GM23338 (cell line): ENCODE results near the gene KCNH4. TPM values are rescaled to one million over a fixed set of nuclear protein-coding genes. Genes with fewer than 3 reads are reported as not detected.

ENCODE experiments used
- ATAC-seq: fragments of 200-7000 bp; cut with Tn5 transposase; 3 replicates; pipeline ENCODE4 v1.9.1; 2020
- DNase-seq: peaks from one replicate; pipeline ENCODE4 v3.0.0-alpha.2; 2015; ENCODE audit warnings: low spot score
- H2AFZ ChIP-seq: fragments of 200-600 bp; sonication (generic); 2 replicates; pipeline ENCODE4 v1.8.0; 2016; ENCODE audit warnings: antibody characterized with exemption, mild to moderate bottlenecking, moderate library complexity
- H3F3A ChIP-seq: fragments of 200-600 bp; sonication (generic); replicated peaks from 2 replicates; pipeline ENCODE4 v1.8.0; 2017; ENCODE audit warnings: antibody characterized with exemption, mixed run types, low read depth
- H3K27ac ChIP-seq: fragments of 200-600 bp; sonication (generic); 2 replicates; pipeline ENCODE4 v1.6.1; 2016; ENCODE audit warnings: low read depth
- H3K27me3 ChIP-seq: fragments of 200-600 bp; sonication (generic); 2 replicates; pipeline ENCODE4 v1.8.0; 2016; ENCODE audit warnings: mild to moderate bottlenecking, mixed run types, moderate library complexity; ENCODE audit not compliant: insufficient read depth
- H3K36me3 ChIP-seq: fragments of 200-600 bp; sonication (generic); 2 replicates; pipeline ENCODE4 v1.8.0; 2016; ENCODE audit warnings: mild to moderate bottlenecking; ENCODE audit not compliant: insufficient read depth
- H3K4me1 ChIP-seq: fragments of 200-600 bp; sonication (generic); 2 replicates; pipeline ENCODE4 v1.8.0; 2016; ENCODE audit warnings: mild to moderate bottlenecking, moderate library complexity; ENCODE audit not compliant: insufficient read depth
- H3K4me2 ChIP-seq: fragments of 200-600 bp; sonication (generic); 2 replicates; pipeline ENCODE4 v1.7.1; 2017; ENCODE audit warnings: mixed run types
- H3K4me3 ChIP-seq: fragments of 200-600 bp; sonication (generic); 2 replicates; pipeline ENCODE4 v1.6.1; 2016; ENCODE audit warnings: mixed run types
- H3K79me2 ChIP-seq: fragments of 200-600 bp; sonication (generic); replicated peaks from 2 replicates; pipeline ENCODE4 v1.8.0; 2017; ENCODE audit warnings: mild to moderate bottlenecking; ENCODE audit not compliant: insufficient read depth
- H3K9me2 ChIP-seq: fragments of 200-600 bp; sonication (generic); 2 replicates; pipeline ENCODE4 v1.8.0; 2017; ENCODE audit not compliant: insufficient read depth
- H4K20me1 ChIP-seq: fragments of 200-600 bp; sonication (generic); replicated peaks from 2 replicates; pipeline ENCODE4 v1.8.0; 2017; ENCODE audit warnings: mild to moderate bottlenecking; ENCODE audit not compliant: insufficient read depth
- H3K27ac Mint-ChIP-seq: 2 replicates; pipeline ENCODE4 v1.8.0; 2020; ENCODE audit warnings: inconsistent platforms, mild to moderate bottlenecking, moderate library complexity, mixed read lengths
- H3K27me3 Mint-ChIP-seq: 3 replicates; pipeline ENCODE4 v1.8.0; 2022; ENCODE audit warnings: low read depth, mild to moderate bottlenecking, moderate library complexity, mixed read lengths, inconsistent platforms; ENCODE audit not compliant: insufficient read depth, poor library complexity
- H3K36me3 Mint-ChIP-seq: 3 replicates; pipeline ENCODE4 v1.8.0; 2021; ENCODE audit warnings: low read depth, mild to moderate bottlenecking, inconsistent platforms, moderate library complexity, mixed read lengths
- H3K4me1 Mint-ChIP-seq: 3 replicates; pipeline ENCODE4 v1.8.0; 2020; ENCODE audit warnings: mild to moderate bottlenecking, inconsistent platforms, mixed read lengths
- H3K4me3 Mint-ChIP-seq: 3 replicates; pipeline ENCODE4 v1.8.0; 2021; ENCODE audit warnings: moderate library complexity, mild to moderate bottlenecking, inconsistent platforms, mixed read lengths
- H3K9me3 Mint-ChIP-seq: 3 replicates; pipeline ENCODE4 v1.8.0; 2020; ENCODE audit warnings: moderate library complexity, mild to moderate bottlenecking, inconsistent platforms, mixed read lengths
- CREB1 ChIP-seq: fragments of 250-450 bp; sonication (Bioruptor Pico); IDR thresholded peaks from 2 replicates; pipeline ENCODE4 v1.5.0; 2020; ENCODE audit warnings: low read depth, mild to moderate bottlenecking, moderate library complexity
- EZH2phosphoT487 ChIP-seq: fragments of 200-600 bp; sonication (generic); IDR thresholded peaks from one replicate; pipeline ENCODE4 v1.8.1; 2018; ENCODE audit warnings: antibody characterized with exemption; ENCODE audit not compliant: unreplicated experiment
- JUNB ChIP-seq: IDR thresholded peaks from one replicate; pipeline ENCODE4 v1.6.1; 2016; ENCODE audit warnings: antibody characterized with exemption; ENCODE audit not compliant: unreplicated experiment
- NANOG ChIP-seq: IDR thresholded peaks from 2 replicates; pipeline ENCODE4 v1.6.1; 2016; ENCODE audit warnings: antibody characterized with exemption, borderline replicate concordance
- STAT1 ChIP-seq: IDR thresholded peaks from one replicate; pipeline ENCODE4 v1.6.1; 2016; ENCODE audit warnings: antibody characterized with exemption; ENCODE audit not compliant: unreplicated experiment
- ZNF331 ChIP-seq: fragments of 250-450 bp; sonication (Bioruptor Pico); IDR thresholded peaks from 2 replicates; pipeline ENCODE4 v1.5.0; 2020; ENCODE audit warnings: low read depth, mild to moderate bottlenecking, moderate library complexity
- polyA plus RNA-seq: library from polyadenylated mRNA; unstranded; fragments of >200 nt; fragmentation: Nextera tagmentation; extraction: Ambion mirVana; gene quantifications from 2 replicates; pipeline ENCODE4 v1.2.1, GENCODE V29; 2016
- total RNA-seq: library from RNA; depleted of rRNA; stranded (reverse); fragments of >200 nt; shearing (Covaris generic); gene quantifications from 2 replicates; pipeline ENCODE4 v1.2.3, GENCODE V29; 2014
- TF ChIP-seq, protein P1 (sequence below): fragments of 250-450 bp; sonication (Bioruptor Pico); IDR thresholded peaks from 2 replicates; pipeline ENCODE4 v1.5.0; 2020; ENCODE audit warnings: mild to moderate bottlenecking, moderate library complexity
- TF ChIP-seq, protein P2 (sequence below): IDR thresholded peaks from 2 replicates; pipeline ENCODE4 v1.6.1; 2016; ENCODE audit warnings: antibody characterized with exemption
- TF ChIP-seq, protein P3 (sequence below): IDR thresholded peaks from one replicate; pipeline ENCODE4 v1.6.1; 2018; ENCODE audit warnings: antibody characterized with exemption; ENCODE audit not compliant: unreplicated experiment

Gene KCNH4
- total and polyA plus RNA-seq, 2 experiments from 2014 or later: 0.08 to 0.49 TPM

DNA sequence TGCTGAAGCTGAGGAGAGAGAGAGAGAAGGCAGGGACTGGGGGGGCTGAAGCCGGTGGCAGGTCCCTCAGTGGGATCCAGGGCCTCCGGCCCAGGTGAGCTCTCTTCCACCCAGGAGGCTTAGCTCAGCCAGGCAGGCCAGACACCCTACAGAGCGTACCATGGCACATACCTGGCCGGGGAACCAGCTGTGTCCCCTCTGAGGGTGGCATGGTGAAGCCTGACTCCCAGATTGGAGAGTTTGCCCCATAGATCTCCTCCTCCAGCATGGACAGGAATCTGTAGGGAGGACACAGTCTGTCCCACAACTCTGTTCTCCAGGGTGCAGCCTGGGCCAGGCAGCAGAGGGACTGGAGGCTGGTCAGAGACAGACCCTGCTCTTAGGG, 62.8 kb downstream of the KCNH4 start (continued):
- TF ChIP-seq, protein P1, sequence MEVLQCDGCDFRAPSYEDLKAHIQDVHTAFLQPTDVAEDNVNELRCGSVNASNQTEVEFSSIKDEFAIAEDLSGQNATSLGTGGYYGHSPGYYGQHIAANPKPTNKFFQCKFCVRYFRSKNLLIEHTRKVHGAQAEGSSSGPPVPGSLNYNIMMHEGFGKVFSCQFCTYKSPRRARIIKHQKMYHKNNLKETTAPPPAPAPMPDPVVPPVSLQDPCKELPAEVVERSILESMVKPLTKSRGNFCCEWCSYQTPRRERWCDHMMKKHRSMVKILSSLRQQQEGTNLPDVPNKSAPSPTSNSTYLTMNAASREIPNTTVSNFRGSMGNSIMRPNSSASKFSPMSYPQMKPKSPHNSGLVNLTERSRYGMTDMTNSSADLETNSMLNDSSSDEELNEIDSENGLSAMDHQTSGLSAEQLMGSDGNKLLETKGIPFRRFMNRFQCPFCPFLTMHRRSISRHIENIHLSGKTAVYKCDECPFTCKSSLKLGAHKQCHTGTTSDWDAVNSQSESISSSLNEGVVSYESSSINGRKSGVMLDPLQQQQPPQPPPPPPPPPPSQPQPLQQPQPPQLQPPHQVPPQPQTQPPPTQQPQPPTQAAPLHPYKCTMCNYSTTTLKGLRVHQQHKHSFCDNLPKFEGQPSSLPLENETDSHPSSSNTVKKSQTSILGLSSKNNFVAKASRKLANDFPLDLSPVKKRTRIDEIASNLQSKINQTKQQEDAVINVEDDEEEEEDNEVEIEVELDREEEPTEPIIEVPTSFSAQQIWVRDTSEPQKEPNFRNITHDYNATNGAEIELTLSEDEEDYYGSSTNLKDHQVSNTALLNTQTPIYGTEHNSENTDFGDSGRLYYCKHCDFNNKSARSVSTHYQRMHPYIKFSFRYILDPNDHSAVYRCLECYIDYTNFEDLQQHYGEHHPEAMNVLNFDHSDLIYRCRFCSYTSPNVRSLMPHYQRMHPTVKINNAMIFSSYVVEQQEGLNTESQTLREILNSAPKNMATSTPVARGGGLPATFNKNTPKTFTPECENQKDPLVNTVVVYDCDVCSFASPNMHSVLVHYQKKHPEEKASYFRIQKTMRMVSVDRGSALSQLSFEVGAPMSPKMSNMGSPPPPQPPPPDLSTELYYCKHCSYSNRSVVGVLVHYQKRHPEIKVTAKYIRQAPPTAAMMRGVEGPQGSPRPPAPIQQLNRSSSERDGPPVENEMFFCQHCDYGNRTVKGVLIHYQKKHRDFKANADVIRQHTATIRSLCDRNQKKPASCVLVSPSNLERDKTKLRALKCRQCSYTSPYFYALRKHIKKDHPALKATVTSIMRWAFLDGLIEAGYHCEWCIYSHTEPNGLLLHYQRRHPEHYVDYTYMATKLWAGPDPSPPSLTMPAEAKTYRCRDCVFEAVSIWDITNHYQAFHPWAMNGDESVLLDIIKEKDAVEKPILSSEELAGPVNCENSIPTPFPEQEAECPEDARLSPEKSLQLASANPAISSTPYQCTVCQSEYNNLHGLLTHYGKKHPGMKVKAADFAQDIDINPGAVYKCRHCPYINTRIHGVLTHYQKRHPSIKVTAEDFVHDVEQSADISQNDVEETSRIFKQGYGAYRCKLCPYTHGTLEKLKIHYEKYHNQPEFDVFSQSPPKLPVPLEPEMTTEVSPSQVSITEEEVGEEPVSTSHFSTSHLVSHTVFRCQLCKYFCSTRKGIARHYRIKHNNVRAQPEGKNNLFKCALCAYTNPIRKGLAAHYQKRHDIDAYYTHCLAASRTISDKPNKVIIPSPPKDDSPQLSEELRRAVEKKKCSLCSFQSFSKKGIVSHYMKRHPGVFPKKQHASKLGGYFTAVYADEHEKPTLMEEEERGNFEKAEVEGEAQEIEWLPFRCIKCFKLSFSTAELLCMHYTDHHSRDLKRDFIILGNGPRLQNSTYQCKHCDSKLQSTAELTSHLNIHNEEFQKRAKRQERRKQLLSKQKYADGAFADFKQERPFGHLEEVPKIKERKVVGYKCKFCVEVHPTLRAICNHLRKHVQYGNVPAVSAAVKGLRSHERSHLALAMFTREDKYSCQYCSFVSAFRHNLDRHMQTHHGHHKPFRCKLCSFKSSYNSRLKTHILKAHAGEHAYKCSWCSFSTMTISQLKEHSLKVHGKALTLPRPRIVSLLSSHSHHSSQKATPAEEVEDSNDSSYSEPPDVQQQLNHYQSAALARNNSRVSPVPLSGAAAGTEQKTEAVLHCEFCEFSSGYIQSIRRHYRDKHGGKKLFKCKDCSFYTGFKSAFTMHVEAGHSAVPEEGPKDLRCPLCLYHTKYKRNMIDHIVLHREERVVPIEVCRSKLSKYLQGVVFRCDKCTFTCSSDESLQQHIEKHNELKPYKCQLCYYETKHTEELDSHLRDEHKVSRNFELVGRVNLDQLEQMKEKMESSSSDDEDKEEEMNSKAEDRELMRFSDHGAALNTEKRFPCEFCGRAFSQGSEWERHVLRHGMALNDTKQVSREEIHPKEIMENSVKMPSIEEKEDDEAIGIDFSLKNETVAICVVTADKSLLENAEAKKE (CRISPR knock-in tag): no peak
- TF ChIP-seq EZH2phosphoT487 (no peak), STAT1 (no peak)

DNA sequence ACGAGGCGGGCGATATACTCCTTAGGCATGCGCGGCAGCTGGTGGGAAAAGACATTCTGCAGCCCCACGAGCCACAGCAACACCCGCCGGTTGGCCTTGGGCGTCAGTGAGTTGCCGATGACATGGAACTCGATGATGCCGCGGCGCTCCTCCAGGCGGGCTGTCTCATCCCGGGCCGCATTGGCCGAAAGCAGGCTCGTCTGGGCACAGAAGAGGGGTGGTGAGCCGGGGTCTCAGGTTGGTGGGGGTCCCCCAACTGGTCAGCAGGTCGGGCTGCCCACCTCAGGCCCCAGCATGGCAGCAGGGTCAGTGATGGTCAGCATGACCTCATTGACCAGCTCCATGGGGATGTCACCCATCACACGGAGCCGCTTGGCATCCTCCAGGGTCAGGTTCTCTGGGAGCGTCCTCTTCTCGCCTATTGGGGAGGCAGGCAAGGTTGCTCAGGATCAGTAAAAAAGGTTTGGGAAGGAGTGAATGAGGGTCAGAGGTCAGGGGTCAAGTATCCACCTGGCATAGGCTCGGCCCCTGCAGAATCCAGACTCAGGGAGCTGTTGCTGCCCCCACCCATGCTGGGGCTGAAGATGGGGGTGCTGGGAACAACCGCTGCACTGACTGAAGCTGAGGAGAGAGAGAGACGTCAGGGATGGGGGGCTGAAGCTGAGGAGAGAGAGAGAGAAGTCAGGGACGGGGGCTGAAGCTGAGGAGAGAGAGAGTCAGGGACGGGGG, 63.4 kb downstream of the KCNH4 start:
- Histone ChIP-seq H4K20me1 (0 out of 2 replicates have a peak, but pooled peaks cover 5% of the 10 kb centered on the region), H3K9me2 (no peaks in the 10 kb centered on the region), H2AFZ (no peak overlapping the region), H3K4me2 (no peak overlapping the region), H3K27ac (no peak overlapping the region; the same call in 1 of the 2 replicates), H3K36me3 (no peaks in the 10 kb centered on the region; the same call in 1 of the 2 replicates), H3K27me3 (no peaks in the 10 kb centered on the region), H3K4me1 (peaks cover 16% of the 10 kb centered on the region; the same call in 1 of the 2 replicates), H3F3A (peaks cover 9% of the 10 kb centered on the region; the same call in 1 of the 2 replicates), H3K79me2 (no peaks in the 10 kb centered on the region), H3K4me3 (no peak overlapping the region)
- H3K27ac Mint-ChIP-seq: no peak overlapping the region
- ATAC-seq: no peak
- no peak overlapping the region for H3K4me3 Mint-ChIP-seq
- no peak for DNase-seq
- TF ChIP-seq, protein P2, sequence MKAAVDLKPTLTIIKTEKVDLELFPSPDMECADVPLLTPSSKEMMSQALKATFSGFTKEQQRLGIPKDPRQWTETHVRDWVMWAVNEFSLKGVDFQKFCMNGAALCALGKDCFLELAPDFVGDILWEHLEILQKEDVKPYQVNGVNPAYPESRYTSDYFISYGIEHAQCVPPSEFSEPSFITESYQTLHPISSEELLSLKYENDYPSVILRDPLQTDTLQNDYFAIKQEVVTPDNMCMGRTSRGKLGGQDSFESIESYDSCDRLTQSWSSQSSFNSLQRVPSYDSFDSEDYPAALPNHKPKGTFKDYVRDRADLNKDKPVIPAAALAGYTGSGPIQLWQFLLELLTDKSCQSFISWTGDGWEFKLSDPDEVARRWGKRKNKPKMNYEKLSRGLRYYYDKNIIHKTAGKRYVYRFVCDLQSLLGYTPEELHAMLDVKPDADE: no peak
- TF ChIP-seq NANOG (no peak), ZNF331 (CRISPR knock-in tag) (no peak), EZH2phosphoT487 (no peak), JUNB (no peak), CREB1 (no peak)
- TF ChIP-seq, protein P3, sequence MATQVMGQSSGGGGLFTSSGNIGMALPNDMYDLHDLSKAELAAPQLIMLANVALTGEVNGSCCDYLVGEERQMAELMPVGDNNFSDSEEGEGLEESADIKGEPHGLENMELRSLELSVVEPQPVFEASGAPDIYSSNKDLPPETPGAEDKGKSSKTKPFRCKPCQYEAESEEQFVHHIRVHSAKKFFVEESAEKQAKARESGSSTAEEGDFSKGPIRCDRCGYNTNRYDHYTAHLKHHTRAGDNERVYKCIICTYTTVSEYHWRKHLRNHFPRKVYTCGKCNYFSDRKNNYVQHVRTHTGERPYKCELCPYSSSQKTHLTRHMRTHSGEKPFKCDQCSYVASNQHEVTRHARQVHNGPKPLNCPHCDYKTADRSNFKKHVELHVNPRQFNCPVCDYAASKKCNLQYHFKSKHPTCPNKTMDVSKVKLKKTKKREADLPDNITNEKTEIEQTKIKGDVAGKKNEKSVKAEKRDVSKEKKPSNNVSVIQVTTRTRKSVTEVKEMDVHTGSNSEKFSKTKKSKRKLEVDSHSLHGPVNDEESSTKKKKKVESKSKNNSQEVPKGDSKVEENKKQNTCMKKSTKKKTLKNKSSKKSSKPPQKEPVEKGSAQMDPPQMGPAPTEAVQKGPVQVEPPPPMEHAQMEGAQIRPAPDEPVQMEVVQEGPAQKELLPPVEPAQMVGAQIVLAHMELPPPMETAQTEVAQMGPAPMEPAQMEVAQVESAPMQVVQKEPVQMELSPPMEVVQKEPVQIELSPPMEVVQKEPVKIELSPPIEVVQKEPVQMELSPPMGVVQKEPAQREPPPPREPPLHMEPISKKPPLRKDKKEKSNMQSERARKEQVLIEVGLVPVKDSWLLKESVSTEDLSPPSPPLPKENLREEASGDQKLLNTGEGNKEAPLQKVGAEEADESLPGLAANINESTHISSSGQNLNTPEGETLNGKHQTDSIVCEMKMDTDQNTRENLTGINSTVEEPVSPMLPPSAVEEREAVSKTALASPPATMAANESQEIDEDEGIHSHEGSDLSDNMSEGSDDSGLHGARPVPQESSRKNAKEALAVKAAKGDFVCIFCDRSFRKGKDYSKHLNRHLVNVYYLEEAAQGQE: no peak
- no peaks in the 10 kb centered on the region; the same call in 2 of the 3 replicates for H3K9me3 Mint-ChIP-seq
- peaks cover 22% of the 10 kb centered on the region for H3K27me3 Mint-ChIP-seq
- peaks cover 22% of the 10 kb centered on the region for H3K4me1 Mint-ChIP-seq
- peaks cover 32% of the 10 kb centered on the region for H3K36me3 Mint-ChIP-seq
